Coronary artery (tissue), 2 donors: Measurements from ENCODE around the gene OCSTAMP.

Experiments
- DNase-seq: peaks from one replicate; pipeline ENCODE4 v3.0.0-alpha.2; 2017; ENCODE audit warnings: low spot score
- H3K27ac ChIP-seq, 2 donors: fragments of 200-600 bp; sonication (generic); one replicate each; pipeline ENCODE4 v1.5.1; 2016 to 2019
- H3K4me3 ChIP-seq: fragments of 200-600 bp; sonication (generic); 2 replicates; pipeline ENCODE4 v1.5.1; 2016; ENCODE audit warnings: mild to moderate bottlenecking, moderate library complexity
- TF ChIP-seq, protein P1 (sequence below): fragments of 200-600 bp; sonication (generic); IDR thresholded peaks from one replicate; pipeline ENCODE4 v1.5.1; 2019; ENCODE audit warnings: antibody characterized with exemption

OCSTAMP gene

DNA sequence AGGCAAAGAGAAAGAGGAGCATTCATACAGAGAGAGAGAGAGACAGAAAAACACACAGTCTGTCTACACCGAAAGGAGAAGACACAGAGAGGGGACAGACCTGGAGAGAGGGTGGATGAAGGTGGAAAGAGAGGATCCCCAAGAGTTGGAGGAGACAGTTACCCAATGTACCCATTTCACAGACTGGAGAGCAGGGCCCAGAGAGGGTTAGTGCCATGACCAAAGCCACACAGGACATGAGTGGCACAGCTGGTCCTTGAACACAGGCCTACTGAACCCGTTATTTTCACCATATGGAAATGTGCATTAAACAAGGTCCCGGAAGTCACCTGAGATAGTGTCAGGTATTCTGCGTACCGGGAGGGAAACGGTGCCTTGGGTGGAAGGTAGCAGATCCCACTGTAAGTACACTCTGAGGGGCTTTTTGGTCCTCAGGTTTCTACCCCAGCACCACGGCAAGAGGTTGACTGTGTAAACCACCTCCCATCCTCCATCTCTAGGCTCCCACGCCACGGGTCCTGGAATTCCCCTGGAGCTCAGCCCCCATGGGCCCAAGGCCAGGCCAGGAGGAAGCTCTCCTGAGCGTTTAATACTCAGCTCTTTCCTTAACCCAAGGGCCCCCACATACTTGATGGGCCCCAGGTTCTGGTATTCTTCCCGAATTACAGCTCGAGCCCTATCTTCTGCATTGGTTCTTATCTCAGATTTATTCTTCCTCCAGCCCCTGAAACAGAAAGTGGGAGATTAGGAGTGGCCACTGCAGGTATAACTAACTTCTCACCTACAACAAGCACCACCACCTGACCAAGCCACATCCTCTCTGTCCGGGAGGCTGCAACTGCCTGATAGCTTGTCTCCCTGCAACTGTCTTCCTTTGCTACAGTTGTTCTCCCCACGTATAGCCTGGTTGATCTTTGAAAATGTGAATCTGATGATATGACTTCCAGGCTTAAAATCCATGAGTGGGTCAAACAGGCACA is 38.4 kb upstream of the OCSTAMP start:
- TF ChIP-seq, protein P1, sequence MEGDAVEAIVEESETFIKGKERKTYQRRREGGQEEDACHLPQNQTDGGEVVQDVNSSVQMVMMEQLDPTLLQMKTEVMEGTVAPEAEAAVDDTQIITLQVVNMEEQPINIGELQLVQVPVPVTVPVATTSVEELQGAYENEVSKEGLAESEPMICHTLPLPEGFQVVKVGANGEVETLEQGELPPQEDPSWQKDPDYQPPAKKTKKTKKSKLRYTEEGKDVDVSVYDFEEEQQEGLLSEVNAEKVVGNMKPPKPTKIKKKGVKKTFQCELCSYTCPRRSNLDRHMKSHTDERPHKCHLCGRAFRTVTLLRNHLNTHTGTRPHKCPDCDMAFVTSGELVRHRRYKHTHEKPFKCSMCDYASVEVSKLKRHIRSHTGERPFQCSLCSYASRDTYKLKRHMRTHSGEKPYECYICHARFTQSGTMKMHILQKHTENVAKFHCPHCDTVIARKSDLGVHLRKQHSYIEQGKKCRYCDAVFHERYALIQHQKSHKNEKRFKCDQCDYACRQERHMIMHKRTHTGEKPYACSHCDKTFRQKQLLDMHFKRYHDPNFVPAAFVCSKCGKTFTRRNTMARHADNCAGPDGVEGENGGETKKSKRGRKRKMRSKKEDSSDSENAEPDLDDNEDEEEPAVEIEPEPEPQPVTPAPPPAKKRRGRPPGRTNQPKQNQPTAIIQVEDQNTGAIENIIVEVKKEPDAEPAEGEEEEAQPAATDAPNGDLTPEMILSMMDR = no peak
- DNase-seq = no peak
- Histone ChIP-seq H3K4me3 (no peak overlapping the region), H3K27ac (no peak overlapping the region)

DNA sequence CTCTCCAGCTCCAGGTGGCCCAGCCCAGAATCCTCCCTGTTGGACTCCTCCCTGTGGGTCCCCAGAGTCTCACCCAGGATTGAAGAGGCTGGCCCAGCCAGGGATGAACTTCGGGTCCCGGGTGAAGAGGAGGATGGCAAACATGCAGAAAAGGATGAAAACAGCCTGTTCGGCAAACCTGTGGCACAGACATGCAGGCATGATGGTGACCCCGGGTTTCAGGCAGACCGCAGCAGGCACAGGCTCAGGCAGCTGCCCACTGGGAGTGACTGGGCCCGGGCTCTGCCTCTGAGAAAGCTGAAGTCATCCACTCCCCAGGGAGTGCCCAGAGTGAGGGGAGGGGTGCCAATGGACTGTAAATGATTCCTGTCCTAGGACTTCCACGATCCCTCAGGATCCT is 37.5 kb upstream of the OCSTAMP start:
- TF ChIP-seq, protein P1 = no peak
- no peak overlapping the region for H3K4me3 ChIP-seq
- DNase-seq = no peak
- H3K27ac ChIP-seq = no peak overlapping the region

DNA sequence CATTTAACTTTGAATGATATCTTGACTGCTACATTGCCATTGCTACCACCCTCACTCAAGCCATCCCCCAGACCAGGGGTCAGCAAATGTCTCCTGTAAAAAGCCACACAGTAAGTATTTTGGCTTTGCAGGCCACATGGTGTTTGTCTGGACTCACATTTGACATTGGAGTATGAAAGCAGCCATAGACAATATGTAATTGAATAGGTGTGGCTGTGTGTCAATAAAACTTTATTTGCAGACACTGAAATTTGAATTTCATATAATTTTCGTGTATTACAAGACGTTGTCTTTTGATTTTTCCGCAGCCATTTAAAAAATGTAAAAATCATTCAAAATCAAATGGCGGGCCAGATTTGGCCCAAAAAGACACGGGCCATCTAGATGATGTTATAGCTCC is 36.3 kb upstream of the OCSTAMP start:
- DNase-seq = no peak
- Histone ChIP-seq H3K4me3 (no peak overlapping the region), H3K27ac (no peak overlapping the region)
- TF ChIP-seq, protein P1 = no peak

GRCh38 chr20:46584508-46584907 is 34.1 kb upstream of the OCSTAMP start:
- Histone ChIP-seq H3K4me3 (no peak overlapping the region), H3K27ac (no peak overlapping the region)
- TF ChIP-seq, protein P1 = no peak
- no peak for DNase-seq

DNA sequence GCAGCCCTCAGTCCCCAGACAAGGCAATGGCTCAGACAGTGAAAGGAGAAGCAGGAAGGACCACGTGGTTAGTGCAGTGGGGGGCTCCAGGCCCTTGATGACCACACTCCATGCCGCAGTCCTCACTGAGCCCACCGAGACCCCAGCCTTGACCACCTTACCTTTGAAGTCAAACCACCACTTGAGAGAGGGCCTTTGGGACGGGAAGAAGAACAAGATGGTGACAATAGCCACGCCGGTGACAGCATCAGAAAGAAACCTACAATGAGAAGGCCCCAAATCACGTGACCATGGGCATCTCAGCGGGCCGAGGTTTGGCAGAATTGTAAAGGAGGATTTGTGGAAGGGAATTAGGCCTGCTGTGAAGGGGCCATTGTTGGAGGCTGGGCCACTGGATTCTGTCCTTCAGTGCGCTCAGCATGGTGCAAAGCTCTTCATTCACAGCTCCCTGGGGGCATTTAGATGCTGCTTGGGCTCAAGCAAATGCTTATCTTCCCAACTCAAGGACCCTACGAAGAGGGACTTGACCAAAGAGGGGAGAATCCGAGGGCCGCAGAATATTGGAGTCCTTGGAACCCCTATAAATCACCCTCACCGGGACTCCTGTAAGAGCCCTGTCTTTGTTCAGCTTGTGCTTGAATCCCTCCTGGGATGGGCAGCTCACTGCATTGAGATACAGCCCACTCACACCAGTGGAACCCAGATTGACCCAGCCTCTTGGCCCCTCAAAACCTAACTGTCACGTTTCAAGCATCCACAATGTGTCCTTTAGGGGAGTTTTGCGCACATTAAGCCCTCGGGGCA is 33.2 kb upstream of the OCSTAMP start:
- H3K27ac ChIP-seq = no peak overlapping the region
- no peak for DNase-seq

DNA sequence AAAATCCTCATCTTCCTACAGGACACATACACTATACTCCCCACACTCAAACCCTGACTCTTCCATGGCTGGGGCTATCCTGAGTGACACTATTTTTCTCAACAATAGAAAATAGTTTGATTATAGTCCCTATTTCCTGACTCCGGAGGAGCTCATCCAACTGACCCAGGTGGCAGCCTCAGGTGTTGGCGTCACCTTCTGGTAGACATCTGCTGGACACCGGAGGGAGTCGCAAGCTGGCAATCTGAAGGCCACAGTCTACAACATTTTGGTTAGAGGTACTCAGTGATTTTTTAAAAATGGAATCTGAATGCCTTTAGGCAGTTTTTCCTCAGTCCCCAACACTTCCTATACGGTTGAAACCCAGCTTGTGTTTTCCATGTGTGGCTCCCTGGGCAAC is 32.2 kb upstream of the OCSTAMP start:
- H3K4me3 ChIP-seq = no peak overlapping the region
- H3K27ac ChIP-seq = no peak overlapping the region
- DNase-seq = no peak
- TF ChIP-seq, protein P1 = no peak

More for the DNA sequence above, 33.2 kb upstream of the OCSTAMP start:
- TF ChIP-seq, protein P1 = no peak
- no peak overlapping the region for H3K4me3 ChIP-seq
